ENCODE data around the gene RABGAP1.

Gene RABGAP1

GRCh38 chr9:123084256-123084655 is 143.4 kb downstream of the RABGAP1 start:
- DNase-seq (ENCODE audit: low spot score) = no peak

GRCh38 chr9:123085916-123086315 is 145.1 kb downstream of the RABGAP1 start:
- DNase-seq (ENCODE audit: low spot score) = no peak

- DNase-seq (ENCODE audit: low spot score) = no peak
Observed at GRCh38 chr9:123087359-123087888, 146.6 kb downstream of the RABGAP1 start.

- no peak for DNase-seq (ENCODE audit: low spot score)
Observed at GRCh38 chr9:123089040-123089439, 148.2 kb downstream of the RABGAP1 start.

GRCh38 chr9:123089790-123090189 is 149.0 kb downstream of the RABGAP1 start:
- no peak for DNase-seq (ENCODE audit: low spot score)

GRCh38 chr9:123090198-123090896 is 149.5 kb downstream of the RABGAP1 start:
- DNase-seq (ENCODE audit: low spot score) = no peak

GRCh38 chr9:123090956-123091355 is 150.1 kb downstream of the RABGAP1 start:
- DNase-seq (ENCODE audit: low spot score) = no peak

- DNase-seq (ENCODE audit: low spot score) = no peak
Observed at GRCh38 chr9:123091459-123091858, 150.6 kb downstream of the RABGAP1 start.

GRCh38 chr9:123093141-123093540 is 152.3 kb downstream of the RABGAP1 start:
- no peak for DNase-seq (ENCODE audit: low spot score)

- DNase-seq (ENCODE audit: low spot score) = no peak
Observed at GRCh38 chr9:123096987-123097386, 156.2 kb downstream of the RABGAP1 start.

- no peak for DNase-seq (ENCODE audit: low spot score)
Observed at GRCh38 chr9:123097430-123098095, 156.7 kb downstream of the RABGAP1 start.

GRCh38 chr9:123098096-123098459 is 157.3 kb downstream of the RABGAP1 start:
- DNase-seq (ENCODE audit: low spot score) = no peak

GRCh38 chr9:123099042-123099441 is 158.2 kb downstream of the RABGAP1 start:
- DNase-seq (ENCODE audit: low spot score) = no peak

GRCh38 chr9:123099548-123099947 is 158.7 kb downstream of the RABGAP1 start:
- no peak for DNase-seq (ENCODE audit: low spot score)

GRCh38 chr9:123102375-123103113 is 161.7 kb downstream of the RABGAP1 start:
- no peak for DNase-seq (ENCODE audit: low spot score)

GRCh38 chr9:123104807-123105206 is 164.0 kb downstream of the RABGAP1 start:
- DNase-seq (ENCODE audit: low spot score) = no peak

- DNase-seq (ENCODE audit: low spot score) = no peak
Observed at GRCh38 chr9:123105490-123105889, 164.7 kb downstream of the RABGAP1 start.

GRCh38 chr9:123107639-123108285 is 166.9 kb downstream of the RABGAP1 start:
- DNase-seq (ENCODE audit: low spot score) = no peak

GRCh38 chr9:123108976-123109375 is 168.2 kb downstream of the RABGAP1 start:
- no peak for DNase-seq (ENCODE audit: low spot score)

- no peak for DNase-seq (ENCODE audit: low spot score)
Observed at GRCh38 chr9:123109540-123110279, 168.9 kb downstream of the RABGAP1 start.

GRCh38 chr9:123111427-123112014 is 170.7 kb downstream of the RABGAP1 start:
- DNase-seq (ENCODE audit: low spot score) = no peak
